Occipital lobe (tissue), 3 donors: Measurements from ENCODE around the gene CLASP2. TPM values are rescaled to one million over a fixed set of nuclear protein-coding genes. Genes with fewer than 3 reads are reported as not detected.
"Not testable (repeated sequence)": the region's sequence is repeated elsewhere in the genome, so short reads cannot be mapped to it uniquely, and the experiment has no call there.

Experiments
- DNase-seq: peaks from one replicate; lab custom pipeline; 2025; lab: John Stamatoyannopoulos, UW
- small RNA-seq: library from RNA; depleted of rRNA; stranded (forward); fragments of <200 nt; gene quantifications from one replicate; pipeline ENCODE3, GENCODE V24; 2014
- total RNA-seq: library from RNA; depleted of rRNA; stranded (reverse); fragments of >200 nt; gene quantifications from one replicate; pipeline ENCODE4 v1.2.3, GENCODE V29; 2014

Gene CLASP2
- total RNA-seq, 1 donor from 2014 or later: 1,178 TPM

GRCh38 chr3:33456756-33457155, 261.3 kb downstream of the CLASP2 start:
- DNase-seq: no peak

GRCh38 chr3:33453331-33453761, 264.7 kb downstream of the CLASP2 start:
- no peak for DNase-seq

GRCh38 chr3:33451994-33452393, 266.1 kb downstream of the CLASP2 start:
- not testable (repeated sequence) for DNase-seq

GRCh38 chr3:33447958-33448357, 270.1 kb downstream of the CLASP2 start:
- DNase-seq: no peak

GRCh38 chr3:33447256-33447625, 270.8 kb downstream of the CLASP2 start:
- not testable (repeated sequence) for DNase-seq

Small RNA genes within 50 kb of the gene (small RNA-seq; reads per million reads assigned to genes)
- gene COX6CP10 (not detected), gene RNA5SP128 (not detected)

Other genes with a start within 250 kb of the CLASP2 start
- 116 TPM for gene PDCD6IP, start 80.4 kb upstream of the CLASP2 start, total RNA-seq